Endodermal cell (in vitro differentiated cells): ENCODE data around the gene ZFYVE9. TPM values are rescaled to one million over a fixed set of nuclear protein-coding genes. Genes with fewer than 3 reads are reported as not detected.

Experiments
- DNase-seq: peaks from one replicate; pipeline ENCODE4 v3.0.0-alpha.2; 2017
- H3K27ac ChIP-seq: 2 replicates; pipeline ENCODE4 v1.5.1; 2013; ENCODE audit warnings: mild to moderate bottlenecking, low read depth, low read length, moderate library complexity
- H3K27me3 ChIP-seq: 2 replicates; pipeline ENCODE4 v1.6.1; 2013; ENCODE audit warnings: mild to moderate bottlenecking, low read length, moderate library complexity; ENCODE audit not compliant: insufficient read depth, control insufficient read depth, poor library complexity, severe bottlenecking
- H3K36me3 ChIP-seq: 2 replicates; pipeline ENCODE4 v1.7.0; 2013; ENCODE audit warnings: mild to moderate bottlenecking, low read length, moderate library complexity; ENCODE audit not compliant: control insufficient read depth, insufficient read depth
- H3K4me1 ChIP-seq: one replicate; pipeline ENCODE4 v1.7.0; 2013; ENCODE audit warnings: low read length; ENCODE audit not compliant: control insufficient read depth, insufficient read depth
- H3K4me3 ChIP-seq: 2 replicates; pipeline ENCODE4 v1.5.1; 2013; ENCODE audit warnings: mild to moderate bottlenecking, low read length, moderate library complexity
- H3K9ac ChIP-seq: 2 replicates; pipeline ENCODE4 v1.6.1; 2013; ENCODE audit warnings: mild to moderate bottlenecking, low read length, moderate library complexity; ENCODE audit not compliant: poor library complexity, severe bottlenecking; ENCODE audit errors: extremely low read depth
- H3K9me3 ChIP-seq: 2 replicates; pipeline ENCODE4 v1.6.1; 2013; ENCODE audit warnings: mild to moderate bottlenecking, low read length, moderate library complexity; ENCODE audit not compliant: control insufficient read depth
- H3K27ac Mint-ChIP-seq: 2 replicates; pipeline ENCODE4 v1.8.0; 2020; ENCODE audit warnings: mixed read lengths
- H3K27me3 Mint-ChIP-seq: 2 replicates; pipeline ENCODE4 v1.8.0; 2021; ENCODE audit warnings: mild to moderate bottlenecking, mixed read lengths; ENCODE audit not compliant: insufficient read depth
- H3K36me3 Mint-ChIP-seq: 2 replicates; pipeline ENCODE4 v1.8.0; 2020; ENCODE audit warnings: low read depth, mixed read lengths
- H3K4me1 Mint-ChIP-seq: 2 replicates; pipeline ENCODE4 v1.8.0; 2020; ENCODE audit warnings: mixed read lengths
- H3K4me3 Mint-ChIP-seq: 2 replicates; pipeline ENCODE4 v1.8.0; 2020; ENCODE audit warnings: mild to moderate bottlenecking, moderate library complexity, mixed read lengths
- H3K9me3 Mint-ChIP-seq: 2 replicates; pipeline ENCODE4 v1.8.0; 2020; ENCODE audit warnings: mild to moderate bottlenecking, mixed read lengths
- CTCF ChIP-seq: fragments of 200-600 bp; sonication (generic); conservative IDR thresholded peaks from 2 replicates; pipeline ENCODE4 v1.5.0; 2021; ENCODE audit warnings: antibody characterized with exemption, mild to moderate bottlenecking
- WGBS, 2 experiments: methylation state at CpG; one replicate each; pipeline versions ENCODE4 v1.1.5 to v1.1.7; 2013; ENCODE audit warnings: missing lambda C conversion rate in 2 of 2, mixed read lengths in 1 of 2; ENCODE audit not compliant: insufficient coverage in 1 of 2, insufficient read length in 1 of 2; 5-methylcytosine and 5-hydroxymethylcytosine counted together
- total RNA-seq, 2 donors: library from RNA; stranded (reverse); fragmentation: NEBNext Ultra II Directional in 1 of 2; extraction: Animal tissue kit (Norgen Biotek cat#: 25700) in 1 of 2; gene quantifications; 2 replicates in 1 of 2; 3 replicates in 1 of 2; pipeline ENCODE4 v1.2.1, GENCODE V29; 2021

Gene ZFYVE9
- total RNA-seq, 2 donors from 2014 or later, result 34.3 to 40.5 TPM

DNA sequence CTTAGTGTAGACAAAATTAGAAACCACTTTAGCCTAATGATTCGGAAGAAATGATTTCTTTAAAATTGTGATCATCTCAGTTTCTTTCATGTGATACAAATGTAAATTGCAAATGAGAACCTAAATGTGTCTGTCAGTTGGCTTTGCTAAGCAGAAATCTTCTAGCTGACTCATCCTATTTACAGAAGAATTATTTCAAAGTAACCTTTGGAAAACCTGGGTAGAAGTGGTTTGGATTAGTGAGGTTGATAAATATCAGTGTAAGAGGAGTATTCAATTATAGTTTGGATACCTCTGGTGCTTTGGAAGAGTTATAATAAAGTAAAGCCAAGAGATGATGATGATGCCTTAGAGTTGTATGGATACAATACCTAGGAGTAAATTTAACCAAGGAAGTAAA lies 186.7 kb downstream of the ZFYVE9 start:
- no peaks in the 10 kb centered on the region for H3K36me3 ChIP-seq
- no peak for DNase-seq
- H3K27me3 ChIP-seq, result no peaks in the 10 kb centered on the region
- no peak overlapping the region for H3K4me3 ChIP-seq
- Mint-ChIP-seq H3K4me3 (no peak overlapping the region), H3K4me1 (peaks cover 11% of the 10 kb centered on the region), H3K27ac (no peak overlapping the region), H3K27me3 (no peaks in the 10 kb centered on the region), H3K9me3 (no peaks in the 10 kb centered on the region), H3K36me3 (peaks cover 20% of the 10 kb centered on the region)
- H3K9me3 ChIP-seq, result no peaks in the 10 kb centered on the region
- H3K9ac ChIP-seq, result no peak overlapping the region
- 87 to 100% methylated on average over 1 of the region's 1 CpG for WGBS, 2 experiments
- H3K27ac ChIP-seq, result no peak overlapping the region
- no peaks in the 10 kb centered on the region for H3K4me1 ChIP-seq
- no peak for TF ChIP-seq CTCF

DNA sequence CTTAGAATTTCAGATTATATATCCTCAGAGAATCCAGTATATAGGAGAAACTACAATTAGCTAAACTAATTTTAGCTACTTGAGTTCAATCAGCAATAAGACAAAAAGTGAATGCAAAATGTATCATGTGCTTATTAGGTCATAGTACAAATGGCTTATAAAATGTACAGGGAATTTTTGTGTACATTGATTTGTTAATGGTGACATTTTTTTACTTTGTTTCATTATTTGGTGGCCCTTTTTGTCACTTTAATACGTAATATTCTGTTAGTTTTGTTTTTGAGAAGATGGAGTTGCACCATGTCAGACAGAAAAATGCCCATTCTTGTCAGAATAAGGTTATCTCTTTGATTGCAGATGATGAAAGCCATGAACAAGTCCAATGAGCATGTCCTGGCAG lies 190.5 kb downstream of the ZFYVE9 start:
- Histone ChIP-seq H3K9ac (no peak overlapping the region), H3K4me1 (no peaks in the 10 kb centered on the region), H3K27ac (no peak overlapping the region), H3K9me3 (no peaks in the 10 kb centered on the region), H3K27me3 (no peaks in the 10 kb centered on the region), H3K4me3 (no peak overlapping the region), H3K36me3 (peaks cover 11% of the 10 kb centered on the region)
- no peak for DNase-seq
- no peaks in the 10 kb centered on the region for H3K27me3 Mint-ChIP-seq
- no peaks in the 10 kb centered on the region for H3K9me3 Mint-ChIP-seq
- 89 to 100% methylated on average over 1 of the region's 1 CpG for WGBS, 2 experiments
- peaks cover 5% of the 10 kb centered on the region for H3K4me1 Mint-ChIP-seq
- H3K27ac Mint-ChIP-seq, result no peak overlapping the region
- H3K36me3 Mint-ChIP-seq, result peaks cover 21% of the 10 kb centered on the region
- no peak for TF ChIP-seq CTCF
- H3K4me3 Mint-ChIP-seq, result no peak overlapping the region

GRCh38 chr1:52334906-52335528 lies 193.1 kb downstream of the ZFYVE9 start:
- Histone ChIP-seq H3K9ac (no peak overlapping the region), H3K36me3 (peaks cover 22% of the 10 kb centered on the region), H3K27ac (no peak overlapping the region), H3K9me3 (no peaks in the 10 kb centered on the region), H3K4me1 (no peaks in the 10 kb centered on the region), H3K4me3 (no peak overlapping the region), H3K27me3 (no peaks in the 10 kb centered on the region)
- WGBS, 2 experiments, result 86 to 95% methylated on average over 1 to 3 of the region's 3 CpGs
- no peaks in the 10 kb centered on the region for H3K4me1 Mint-ChIP-seq
- H3K36me3 Mint-ChIP-seq, result peaks cover 37% of the 10 kb centered on the region
- H3K4me3 Mint-ChIP-seq, result no peak overlapping the region
- H3K27me3 Mint-ChIP-seq, result no peaks in the 10 kb centered on the region
- no peak for TF ChIP-seq CTCF
- H3K27ac Mint-ChIP-seq, result no peak overlapping the region
- no peaks in the 10 kb centered on the region for H3K9me3 Mint-ChIP-seq
- DNase-seq, result no peak
